Measurements from ENCODE around the gene MROH2A.

GRCh38 chr2:233799087-233799665 lies 21.0 kb downstream of the MROH2A start:
- TF ChIP-seq, protein P1, sequence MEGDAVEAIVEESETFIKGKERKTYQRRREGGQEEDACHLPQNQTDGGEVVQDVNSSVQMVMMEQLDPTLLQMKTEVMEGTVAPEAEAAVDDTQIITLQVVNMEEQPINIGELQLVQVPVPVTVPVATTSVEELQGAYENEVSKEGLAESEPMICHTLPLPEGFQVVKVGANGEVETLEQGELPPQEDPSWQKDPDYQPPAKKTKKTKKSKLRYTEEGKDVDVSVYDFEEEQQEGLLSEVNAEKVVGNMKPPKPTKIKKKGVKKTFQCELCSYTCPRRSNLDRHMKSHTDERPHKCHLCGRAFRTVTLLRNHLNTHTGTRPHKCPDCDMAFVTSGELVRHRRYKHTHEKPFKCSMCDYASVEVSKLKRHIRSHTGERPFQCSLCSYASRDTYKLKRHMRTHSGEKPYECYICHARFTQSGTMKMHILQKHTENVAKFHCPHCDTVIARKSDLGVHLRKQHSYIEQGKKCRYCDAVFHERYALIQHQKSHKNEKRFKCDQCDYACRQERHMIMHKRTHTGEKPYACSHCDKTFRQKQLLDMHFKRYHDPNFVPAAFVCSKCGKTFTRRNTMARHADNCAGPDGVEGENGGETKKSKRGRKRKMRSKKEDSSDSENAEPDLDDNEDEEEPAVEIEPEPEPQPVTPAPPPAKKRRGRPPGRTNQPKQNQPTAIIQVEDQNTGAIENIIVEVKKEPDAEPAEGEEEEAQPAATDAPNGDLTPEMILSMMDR (IDR thresholded peaks at IDR 0.05 in 8 of 11, conservative IDR thresholded peaks at IDR 0.05 in 3 of 11): no peak
- no peak for TF ChIP-seq POLR2A (IDR thresholded peaks at IDR 0.05)
- no peak for TF ChIP-seq POLR2AphosphoS5 (IDR thresholded peaks at IDR 0.05)

Data from spleen (tissue), 7 donors.